Astrocyte (in vitro differentiated cells and primary cell): ENCODE measurements around the gene ADARB2. TPM values are rescaled to one million over a fixed set of nuclear protein-coding genes. Genes with fewer than 3 reads are reported as not detected.

Experiments
- DNase-seq: peaks from one replicate; pipeline ENCODE4 v3.0.0-alpha.2; 2010; ENCODE audit warnings: low read depth
- FAIRE-seq: peaks from 2 replicates; lab custom pipeline; 2011; peaks lifted over from hg19 to GRCh38; lab: Jason Lieb, UNC
- H2AFZ ChIP-seq: 2 replicates; pipeline ENCODE4 v1.6.0; 2012; ENCODE audit warnings: low read depth, low read length, inconsistent platforms
- H3K27ac ChIP-seq: 2 replicates; pipeline ENCODE4 v1.5.1; 2011; ENCODE audit warnings: low read depth, low read length, inconsistent platforms
- H3K27me3 ChIP-seq: 2 replicates; pipeline ENCODE4 v1.6.0; 2011; ENCODE audit warnings: low read length, inconsistent platforms; ENCODE audit not compliant: insufficient read depth
- H3K36me3 ChIP-seq: 2 replicates; pipeline ENCODE4 v1.5.1; 2011; ENCODE audit warnings: low read length, inconsistent platforms; ENCODE audit not compliant: insufficient read depth
- H3K4me1 ChIP-seq: 2 replicates; pipeline ENCODE4 v1.5.1; 2011; ENCODE audit warnings: low read length, inconsistent platforms; ENCODE audit not compliant: insufficient read depth
- H3K4me2 ChIP-seq: 2 replicates; pipeline ENCODE4 v1.6.0; 2012; ENCODE audit warnings: low read length, inconsistent platforms
- H3K4me3 ChIP-seq: 2 replicates; pipeline ENCODE4 v1.5.1; 2011; ENCODE audit warnings: low read depth, mild to moderate bottlenecking, low read length, inconsistent platforms; ENCODE audit not compliant: insufficient read depth
- H3K79me2 ChIP-seq: 2 replicates; pipeline ENCODE4 v1.6.0; 2012; ENCODE audit warnings: mild to moderate bottlenecking, low read length, inconsistent platforms; ENCODE audit not compliant: insufficient read depth
- H3K9ac ChIP-seq: 2 replicates; pipeline ENCODE4 v1.6.0; 2012; ENCODE audit warnings: mild to moderate bottlenecking, low read length, inconsistent platforms
- H3K9me3 ChIP-seq: 2 replicates; pipeline ENCODE4 v1.5.1; 2012; ENCODE audit warnings: low read depth, mild to moderate bottlenecking, low read length, inconsistent platforms; ENCODE audit not compliant: insufficient read depth
- H4K20me1 ChIP-seq: 2 replicates; pipeline ENCODE4 v1.6.0; 2012; ENCODE audit warnings: low read length, inconsistent platforms; ENCODE audit not compliant: insufficient read depth
- H3K27ac Mint-ChIP-seq: one replicate; pipeline ENCODE4 v1.8.0; 2021; ENCODE audit warnings: mild to moderate bottlenecking, mixed read lengths; ENCODE audit not compliant: unreplicated experiment
- H3K27me3 Mint-ChIP-seq: one replicate; pipeline ENCODE4 v1.8.0; 2021; ENCODE audit warnings: low read depth, mixed read lengths; ENCODE audit not compliant: unreplicated experiment
- H3K36me3 Mint-ChIP-seq: one replicate; pipeline ENCODE4 v1.8.0; 2021; ENCODE audit warnings: low read depth, mixed read lengths; ENCODE audit not compliant: unreplicated experiment
- H3K4me1 Mint-ChIP-seq: one replicate; pipeline ENCODE4 v1.8.0; 2021; ENCODE audit warnings: low read depth, mixed read lengths; ENCODE audit not compliant: unreplicated experiment
- H3K4me3 Mint-ChIP-seq: one replicate; pipeline ENCODE4 v1.8.0; 2021; ENCODE audit warnings: mild to moderate bottlenecking, moderate library complexity, mixed read lengths; ENCODE audit not compliant: unreplicated experiment
- H3K9me3 Mint-ChIP-seq: one replicate; pipeline ENCODE4 v1.8.0; 2021; ENCODE audit warnings: mild to moderate bottlenecking, mixed read lengths; ENCODE audit not compliant: unreplicated experiment
- EZH2 ChIP-seq: IDR thresholded peaks from 2 replicates; pipeline ENCODE4 v1.6.1; 2012; ENCODE audit warnings: mild to moderate bottlenecking, low read length, inconsistent platforms; ENCODE audit not compliant: insufficient read depth
- total RNA-seq: library from RNA; stranded (reverse); gene quantifications from 2 replicates; pipeline ENCODE4 v1.2.1, GENCODE V29; 2021
- TF ChIP-seq, protein P1 (sequence below): IDR thresholded peaks from 2 replicates; pipeline ENCODE4 v1.5.1; 2011; ENCODE audit warnings: low read depth, mild to moderate bottlenecking, inconsistent platforms, low read length, moderate library complexity; ENCODE audit not compliant: insufficient read depth

ADARB2 gene
- total RNA-seq, 1 donor from 2014 or later = 0.18 TPM

DNA sequence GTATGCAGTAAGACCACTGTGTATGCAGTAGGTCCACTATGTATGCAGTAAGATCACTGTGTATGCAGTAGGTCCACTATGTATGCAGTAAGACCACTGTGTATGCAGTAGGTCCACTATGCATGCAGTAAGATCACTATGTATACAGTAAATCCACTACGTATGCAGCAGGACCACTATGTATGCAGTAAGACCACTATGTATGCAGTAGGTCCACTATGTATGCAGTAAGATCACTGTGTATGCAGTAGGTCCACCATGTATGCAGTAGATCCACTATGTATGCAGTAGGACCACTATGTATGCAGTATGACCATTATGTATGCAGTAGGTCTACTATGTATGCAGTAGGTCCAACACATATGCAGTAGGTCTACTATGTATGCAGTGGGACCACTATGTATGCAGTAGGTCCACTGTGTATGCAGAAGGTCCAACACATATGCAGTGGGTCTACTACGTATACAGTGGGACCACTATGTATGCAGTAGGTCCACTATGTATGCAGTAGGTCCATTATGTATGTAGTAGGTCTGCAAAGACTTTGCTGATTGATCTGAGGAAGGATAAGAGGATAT lies 313.6 kb downstream of the ADARB2 start:
- Mint-ChIP-seq H3K9me3 (peaks cover 3% of the 10 kb centered on the region), H3K4me1 (no peaks in the 10 kb centered on the region), H3K36me3 (no peaks in the 10 kb centered on the region), H3K4me3 (no peak overlapping the region), H3K27ac (no peak overlapping the region), H3K27me3 (peaks cover 45% of the 10 kb centered on the region)
- Histone ChIP-seq H4K20me1 (no peaks in the 10 kb centered on the region), H3K9me3 (peaks cover 5% of the 10 kb centered on the region), H3K27me3 (peaks cover 3% of the 10 kb centered on the region), H3K36me3 (no peaks in the 10 kb centered on the region), H3K27ac (no peak overlapping the region), H3K9ac (no peak overlapping the region), H3K4me3 (no peak overlapping the region), H2AFZ (no peak overlapping the region), H3K79me2 (no peaks in the 10 kb centered on the region), H3K4me1 (no peaks in the 10 kb centered on the region), H3K4me2 (no peak overlapping the region)
- no peak for TF ChIP-seq EZH2
- TF ChIP-seq, protein P1, sequence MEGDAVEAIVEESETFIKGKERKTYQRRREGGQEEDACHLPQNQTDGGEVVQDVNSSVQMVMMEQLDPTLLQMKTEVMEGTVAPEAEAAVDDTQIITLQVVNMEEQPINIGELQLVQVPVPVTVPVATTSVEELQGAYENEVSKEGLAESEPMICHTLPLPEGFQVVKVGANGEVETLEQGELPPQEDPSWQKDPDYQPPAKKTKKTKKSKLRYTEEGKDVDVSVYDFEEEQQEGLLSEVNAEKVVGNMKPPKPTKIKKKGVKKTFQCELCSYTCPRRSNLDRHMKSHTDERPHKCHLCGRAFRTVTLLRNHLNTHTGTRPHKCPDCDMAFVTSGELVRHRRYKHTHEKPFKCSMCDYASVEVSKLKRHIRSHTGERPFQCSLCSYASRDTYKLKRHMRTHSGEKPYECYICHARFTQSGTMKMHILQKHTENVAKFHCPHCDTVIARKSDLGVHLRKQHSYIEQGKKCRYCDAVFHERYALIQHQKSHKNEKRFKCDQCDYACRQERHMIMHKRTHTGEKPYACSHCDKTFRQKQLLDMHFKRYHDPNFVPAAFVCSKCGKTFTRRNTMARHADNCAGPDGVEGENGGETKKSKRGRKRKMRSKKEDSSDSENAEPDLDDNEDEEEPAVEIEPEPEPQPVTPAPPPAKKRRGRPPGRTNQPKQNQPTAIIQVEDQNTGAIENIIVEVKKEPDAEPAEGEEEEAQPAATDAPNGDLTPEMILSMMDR = no peak
- FAIRE-seq (no peak), DNase-seq (no peak)

DNA sequence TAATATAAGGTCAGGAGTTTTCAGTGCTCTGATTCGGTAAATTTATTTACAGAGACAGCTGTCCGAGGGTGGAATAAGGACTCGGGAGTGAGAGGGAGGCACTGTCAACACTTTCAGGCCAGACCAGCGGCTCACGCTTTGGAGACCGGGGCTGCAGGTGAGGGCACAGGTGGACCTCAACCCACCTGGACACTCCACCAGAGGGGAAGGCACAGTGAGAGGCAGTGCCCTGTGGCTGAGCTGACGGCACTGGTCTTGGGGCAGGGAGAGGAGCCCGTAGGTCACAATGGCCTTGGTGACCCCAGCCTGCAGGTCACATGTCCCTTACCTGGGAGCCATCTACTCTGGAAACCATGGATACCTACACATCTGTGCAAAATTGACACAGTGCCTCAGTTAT lies 315.1 kb downstream of the ADARB2 start:
- H3K4me3 Mint-ChIP-seq = no peak overlapping the region

More for the DNA sequence above, 315.1 kb downstream of the ADARB2 start:
- TF ChIP-seq, protein P1 = no peak
- no peak for TF ChIP-seq EZH2
- Histone ChIP-seq H2AFZ (no peak overlapping the region), H3K27ac (no peak overlapping the region), H3K4me1 (no peaks in the 10 kb centered on the region), H3K4me2 (no peak overlapping the region), H3K27me3 (peaks cover 3% of the 10 kb centered on the region), H3K9ac (no peak overlapping the region), H4K20me1 (no peaks in the 10 kb centered on the region), H3K9me3 (peaks cover 5% of the 10 kb centered on the region), H3K4me3 (no peak overlapping the region), H3K79me2 (no peaks in the 10 kb centered on the region), H3K36me3 (no peaks in the 10 kb centered on the region)
- Mint-ChIP-seq H3K27me3 (peaks cover 51% of the 10 kb centered on the region), H3K4me1 (no peaks in the 10 kb centered on the region), H3K27ac (no peak overlapping the region), H3K36me3 (no peaks in the 10 kb centered on the region), H3K9me3 (peaks cover 3% of the 10 kb centered on the region)
- FAIRE-seq (no peak), DNase-seq (no peak)
